ENCODE measurements around the gene SLC39A3.
"Not testable (repeated sequence)": the region's sequence is repeated elsewhere in the genome, so short reads cannot be mapped to it uniquely, and the experiment has no call there.

SLC39A3 gene

DNA sequence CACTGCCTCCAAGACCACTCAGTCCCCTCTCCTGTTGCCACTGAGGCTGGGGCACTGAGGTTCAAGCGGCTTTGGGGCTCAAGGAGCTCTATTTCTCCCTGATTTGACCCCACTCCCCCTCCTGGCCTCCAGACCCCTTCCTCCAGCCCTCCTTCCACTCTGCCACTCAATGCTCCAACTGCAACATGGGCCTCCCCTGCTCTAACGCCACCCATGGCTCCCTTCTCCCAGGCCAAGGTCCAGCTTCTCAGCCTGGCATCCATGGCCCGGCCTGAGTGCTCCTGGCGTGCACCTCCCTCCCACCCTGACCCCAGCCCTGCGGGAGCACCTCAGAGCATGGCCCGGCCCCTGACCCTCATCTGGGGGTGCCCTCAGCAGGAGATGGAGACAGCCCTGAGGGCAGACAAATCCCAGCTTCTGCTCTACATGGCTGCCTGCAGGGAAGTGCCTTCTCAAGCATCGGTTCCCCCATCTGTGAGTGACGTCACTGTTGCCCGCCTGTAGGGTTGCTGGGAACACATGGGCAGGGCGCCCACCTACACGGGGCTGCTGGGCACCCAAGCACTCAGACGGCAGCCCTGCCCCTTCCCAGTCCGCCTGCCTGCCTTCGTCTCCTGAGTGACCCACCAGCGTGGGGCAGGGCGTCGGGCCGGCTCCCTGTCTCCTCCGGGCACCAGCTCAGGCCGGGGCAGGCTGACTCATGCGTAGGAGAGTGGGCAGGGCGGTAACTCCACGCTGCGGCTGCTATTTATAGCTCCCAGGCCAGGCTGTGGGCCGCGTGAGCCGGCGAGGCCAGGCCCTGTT, 17.1 kb downstream of the SLC39A3 start:
- DNase-seq (ENCODE audit: low read depth), result peak; percentile 68

DNA sequence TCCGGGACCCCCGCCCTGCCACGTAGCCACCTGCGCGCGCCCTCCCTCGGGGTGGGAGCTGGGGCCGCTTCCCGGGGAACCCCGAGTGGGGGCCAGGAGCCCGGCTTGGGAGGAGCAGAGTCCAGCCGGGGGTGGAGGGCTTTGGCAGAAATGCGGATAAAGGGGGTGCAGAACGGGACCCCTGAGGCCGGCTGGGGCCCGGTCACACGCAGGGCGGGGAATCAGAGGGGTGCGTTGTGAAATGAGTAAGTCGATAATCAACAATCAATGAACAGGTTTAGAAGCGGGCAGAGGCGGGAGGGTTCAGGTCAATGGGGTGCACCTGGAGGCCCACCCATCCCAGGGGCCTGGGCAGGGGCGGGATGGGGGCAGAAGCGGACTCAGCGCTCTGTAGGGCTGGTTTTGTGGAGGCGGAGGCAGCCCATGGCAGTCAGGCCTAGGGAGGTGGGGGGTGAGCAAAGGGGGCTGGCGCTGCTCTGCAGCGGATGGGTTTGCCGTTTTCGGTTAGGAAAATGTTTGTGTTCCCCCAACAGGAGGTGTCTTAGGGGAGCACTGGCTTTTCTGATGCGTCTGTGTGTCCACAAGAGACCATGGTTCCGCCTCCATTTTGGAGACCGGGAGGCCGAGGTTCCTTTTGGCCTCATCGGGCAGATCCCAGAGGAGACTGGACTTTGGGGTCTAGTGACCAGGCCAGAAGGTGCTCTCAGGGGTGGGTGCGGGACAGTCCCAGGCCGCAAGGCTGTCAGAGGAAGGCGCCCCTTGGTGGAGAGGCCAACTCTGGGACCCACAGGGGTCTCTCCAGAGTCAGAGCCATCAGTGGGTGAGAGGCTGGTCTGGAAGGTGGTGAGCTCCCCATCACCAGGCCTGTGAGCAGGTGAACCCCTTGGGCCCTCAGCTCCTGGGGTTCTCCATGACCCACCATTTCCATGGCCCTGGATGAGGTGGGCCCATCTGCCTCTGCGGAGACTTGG, 18.0 kb downstream of the SLC39A3 start:
- DNase-seq (ENCODE audit: low read depth), result no peak

DNA sequence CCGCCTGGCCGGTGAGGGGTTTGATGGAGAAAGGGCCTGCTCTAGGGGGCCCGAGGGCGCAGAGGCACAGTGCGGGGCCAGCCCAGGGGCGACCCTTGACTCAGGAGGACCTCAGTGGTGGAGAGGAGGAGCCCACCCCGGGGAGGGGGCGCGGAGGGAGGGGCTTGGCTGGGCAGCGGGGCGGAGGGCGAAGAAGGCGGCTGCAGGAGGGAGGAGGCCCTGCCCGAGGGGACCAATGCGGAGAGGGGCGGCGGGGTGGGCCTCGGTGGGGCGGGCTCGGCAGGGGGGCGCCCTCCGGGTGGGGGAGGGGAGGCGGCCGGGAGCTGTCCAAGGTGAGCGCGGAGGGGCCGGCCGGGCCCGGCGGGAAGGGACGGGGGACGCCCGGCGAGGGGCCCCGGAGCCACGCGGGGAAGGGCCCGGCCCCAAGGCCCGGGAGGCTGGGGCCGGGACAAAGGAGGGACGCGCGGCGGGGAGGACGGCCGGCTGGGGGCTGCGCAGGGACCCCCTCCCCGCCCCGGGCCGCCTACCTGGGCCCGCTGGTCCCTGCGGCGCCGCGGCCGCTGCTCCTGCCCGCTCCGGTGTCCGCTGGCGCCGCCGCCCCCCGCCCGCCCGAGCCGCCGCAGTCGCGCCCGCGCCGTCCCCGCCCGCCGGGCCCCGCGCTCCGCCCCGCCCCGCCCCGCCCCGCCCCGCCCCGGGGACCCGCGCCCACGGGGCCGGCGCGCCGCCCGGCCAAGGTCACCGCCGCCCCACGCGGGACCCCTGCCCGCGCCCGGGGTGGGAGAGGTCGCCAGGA, 18.8 kb downstream of the SLC39A3 start, which contains the start of gene DIRAS1:
TSS of gene DIRAS1 (minus strand) at position 596 of the 793 bp plus-strand sequence. CDS start 3,566 bp downstream, outside the sequence.
- DNase-seq (ENCODE audit: low read depth), result no peak

DNA sequence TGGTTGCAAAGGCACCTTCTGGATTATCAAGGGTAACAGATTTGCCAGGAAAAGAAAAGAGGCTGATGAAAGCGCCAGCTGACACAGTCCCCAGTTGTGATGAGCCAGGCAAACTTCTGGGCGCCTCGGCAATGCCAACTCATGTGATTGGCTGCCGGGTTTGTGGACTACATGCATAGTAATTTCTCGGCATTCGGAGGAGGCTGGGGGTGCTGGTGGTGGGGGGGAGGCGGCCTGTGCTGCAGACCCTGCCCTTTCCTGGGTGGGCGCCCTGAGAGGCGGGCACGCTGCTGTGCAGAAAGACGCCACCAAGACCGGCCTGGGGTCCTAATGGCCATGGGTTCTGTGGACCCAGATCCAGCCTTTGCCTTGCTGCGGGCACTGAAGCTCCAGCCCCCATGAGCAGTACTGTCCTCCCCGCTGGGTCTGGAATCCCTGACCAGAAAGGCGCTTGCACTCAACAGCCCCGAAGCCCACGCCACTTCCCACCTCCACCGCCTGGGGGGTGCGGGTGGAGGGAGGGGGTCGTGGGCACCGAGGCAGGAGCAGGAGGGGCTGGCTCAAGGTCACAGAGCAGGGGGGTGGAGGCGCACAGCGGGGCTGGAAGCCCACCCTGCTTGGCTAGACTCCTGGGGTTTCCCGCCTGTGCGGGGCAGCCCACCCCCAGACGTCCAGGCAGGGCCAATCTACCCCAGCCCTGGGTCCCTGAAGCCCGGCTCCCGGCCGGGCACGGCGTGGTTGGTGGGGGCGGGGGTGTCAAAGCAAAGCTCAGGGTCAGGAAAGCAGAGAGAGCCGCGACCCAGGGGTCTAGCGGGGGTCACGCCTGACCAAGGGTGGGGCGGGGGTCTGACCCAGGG, 19.7 kb downstream of the SLC39A3 start:
- DNase-seq (ENCODE audit: low read depth), result no peak

DNA sequence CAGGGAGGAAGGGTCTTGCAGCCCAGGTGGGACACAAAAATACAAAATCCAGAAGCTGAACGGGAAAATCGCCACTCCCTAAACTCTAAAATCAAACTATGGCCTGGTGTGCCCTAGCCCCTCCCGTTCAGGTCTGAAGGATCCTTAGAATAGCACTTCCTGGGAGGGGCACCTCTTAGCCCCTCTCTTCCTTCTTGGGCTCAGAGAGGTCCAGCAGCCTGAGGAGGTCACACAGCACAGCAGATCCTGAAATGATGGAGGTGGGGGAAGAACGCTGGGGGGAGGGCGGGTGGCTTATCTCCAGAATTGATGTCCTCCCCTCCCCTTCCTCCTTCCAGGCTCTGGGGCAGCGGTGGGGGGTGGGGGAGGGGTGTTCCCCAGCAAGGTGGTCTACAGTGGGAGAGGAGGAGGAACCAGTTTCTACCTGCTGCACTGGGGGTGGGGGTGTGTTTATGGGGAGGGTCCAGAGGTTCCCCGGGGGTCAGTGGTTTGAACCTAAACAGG, 20.5 kb downstream of the SLC39A3 start:
- DNase-seq (ENCODE audit: low read depth), result no peak

DNA sequence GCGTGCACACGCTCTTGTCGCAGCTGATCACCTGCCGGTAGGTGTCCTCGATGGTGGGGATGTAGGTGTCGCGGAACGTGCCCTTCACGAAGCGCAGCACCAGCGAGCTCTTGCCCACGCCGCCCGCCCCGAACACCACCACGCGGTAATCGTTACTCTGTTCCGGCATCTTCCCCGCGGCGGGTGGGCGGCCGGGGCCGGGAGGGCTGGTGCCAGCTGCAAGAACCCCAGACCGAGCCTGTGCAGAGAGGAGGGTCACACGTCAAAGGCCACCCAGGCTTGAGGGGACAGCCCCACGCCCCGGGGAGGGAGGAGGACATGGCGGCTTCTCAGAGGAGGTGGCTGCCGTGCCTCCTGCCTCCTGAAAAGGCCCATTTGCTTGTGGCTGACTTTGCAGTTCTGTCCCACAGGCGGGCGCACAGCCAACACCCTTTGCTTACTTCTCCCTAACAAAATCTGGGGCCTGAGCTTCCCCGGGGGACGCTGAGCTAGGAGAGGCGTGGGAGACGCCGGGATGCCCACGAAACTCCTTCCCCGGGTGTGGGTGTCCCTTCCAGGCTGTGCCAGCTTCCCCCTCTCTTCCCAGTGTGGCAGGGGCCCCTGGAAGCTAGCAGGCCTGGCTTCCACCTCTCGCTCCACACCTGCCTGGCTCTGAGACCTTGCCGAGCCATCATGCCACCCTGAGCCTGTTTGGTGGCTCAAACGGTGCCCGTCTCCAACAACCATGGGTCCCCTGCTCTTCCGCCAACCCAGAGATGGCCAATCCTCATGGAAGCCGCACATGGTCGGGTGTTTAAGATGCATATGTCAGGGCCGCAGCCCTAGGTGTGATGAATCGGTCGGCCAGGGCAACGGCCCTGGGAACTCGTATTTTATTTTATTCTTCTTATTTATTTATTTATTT, 21.9 kb downstream of the SLC39A3 start:
- no peak for DNase-seq (ENCODE audit: low read depth)

DNA sequence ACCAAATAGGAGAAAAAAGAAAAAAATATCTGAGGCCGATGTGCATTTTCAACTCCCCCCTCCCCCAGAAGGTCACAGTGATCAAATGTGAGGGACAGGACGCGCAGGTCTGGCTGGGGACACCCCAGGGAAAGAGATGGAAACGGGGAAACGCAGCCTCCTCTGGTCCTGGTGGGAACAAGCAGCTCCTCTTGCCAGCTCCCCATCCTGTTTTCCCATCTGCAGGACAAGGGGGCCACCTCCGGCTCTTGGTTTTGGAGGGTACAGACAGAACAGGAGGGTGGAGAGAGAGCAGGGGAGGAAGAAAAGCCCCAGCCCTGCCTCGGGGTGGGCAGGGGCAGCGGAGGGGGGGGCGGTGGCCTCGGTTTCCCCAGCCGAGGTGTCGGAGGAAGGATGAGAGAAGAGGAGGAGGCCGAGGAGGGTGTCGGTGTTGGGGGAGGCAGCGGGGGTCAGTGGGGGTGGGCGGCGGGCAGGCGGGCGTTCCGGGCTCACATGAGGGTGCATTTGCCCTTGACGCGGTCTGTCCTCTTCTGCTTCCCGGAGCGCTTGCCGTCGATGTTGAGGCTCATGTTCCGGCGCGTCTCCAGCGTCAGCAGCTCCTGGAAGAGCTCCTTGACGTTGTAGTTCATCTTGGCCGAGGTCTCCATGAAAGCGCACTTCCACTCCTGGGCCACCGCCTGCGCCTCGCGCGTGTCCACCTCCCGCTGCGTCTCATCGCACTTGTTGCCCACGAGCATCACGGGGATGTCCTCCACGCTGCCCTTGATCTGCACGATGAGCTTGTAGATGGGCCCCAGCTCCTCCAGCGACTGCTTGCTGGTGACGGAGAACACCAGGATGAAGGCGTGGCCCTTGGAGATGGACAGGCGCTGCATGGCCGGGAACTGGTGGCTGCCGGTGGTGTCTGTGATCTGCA, 22.8 kb downstream of the SLC39A3 start:
- DNase-seq (ENCODE audit: low read depth), result no peak

DNA sequence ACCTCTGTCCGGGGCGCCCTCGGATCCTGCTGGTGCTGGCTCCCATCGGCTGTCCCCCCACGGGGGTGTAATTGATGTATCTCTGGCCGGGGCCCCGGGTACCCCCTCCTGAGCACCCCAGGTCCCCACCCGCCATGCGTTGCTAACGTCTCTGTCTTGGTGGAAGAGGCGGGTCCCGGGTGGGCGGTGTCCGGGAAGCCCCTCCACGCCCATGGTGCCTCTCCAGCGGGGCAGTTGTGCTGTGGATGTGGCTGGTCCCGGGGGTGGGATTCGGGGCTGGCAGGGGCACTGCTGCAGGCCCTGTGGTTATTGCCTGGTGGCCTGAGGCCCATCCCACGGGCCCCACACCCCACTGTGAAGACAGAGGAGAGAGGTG, 23.6 kb downstream of the SLC39A3 start:
- no peak for DNase-seq (ENCODE audit: low read depth)

DNA sequence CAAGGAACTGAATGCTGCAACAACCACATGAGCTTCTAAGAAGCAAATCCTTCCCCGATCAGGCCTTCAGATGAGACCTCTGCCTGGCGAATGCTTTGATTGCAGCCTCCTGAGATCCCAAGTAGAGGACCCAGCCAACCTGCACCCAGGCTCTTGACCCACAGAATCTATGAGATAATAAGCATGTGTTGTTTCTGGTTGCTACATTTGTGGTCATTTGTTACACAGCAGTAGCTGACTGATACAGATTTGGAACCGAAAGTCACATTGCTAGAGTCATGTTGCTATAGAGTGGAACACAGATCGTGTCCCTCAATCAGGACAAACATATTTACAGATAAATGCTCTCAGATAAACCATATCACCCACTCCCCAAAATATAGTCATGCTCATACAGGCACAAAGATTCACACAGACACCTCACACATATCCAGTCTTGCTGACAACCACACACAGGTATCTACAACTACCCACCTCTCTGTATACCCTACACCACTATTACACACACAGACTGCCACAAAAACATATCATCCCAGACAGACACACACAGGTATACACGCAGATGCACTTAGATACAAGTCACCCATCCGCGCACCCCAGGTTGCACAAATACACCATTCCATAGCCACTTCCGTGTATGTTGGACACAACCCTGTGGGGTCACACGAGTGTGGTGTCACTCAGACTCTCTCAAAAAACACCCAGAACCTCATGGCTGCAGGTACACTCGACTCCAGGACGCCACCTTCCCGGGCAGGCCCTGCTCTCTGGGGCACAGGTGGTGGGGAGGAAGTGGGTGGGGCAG, 24.1 kb downstream of the SLC39A3 start:
- no peak for DNase-seq (ENCODE audit: low read depth)

DNA sequence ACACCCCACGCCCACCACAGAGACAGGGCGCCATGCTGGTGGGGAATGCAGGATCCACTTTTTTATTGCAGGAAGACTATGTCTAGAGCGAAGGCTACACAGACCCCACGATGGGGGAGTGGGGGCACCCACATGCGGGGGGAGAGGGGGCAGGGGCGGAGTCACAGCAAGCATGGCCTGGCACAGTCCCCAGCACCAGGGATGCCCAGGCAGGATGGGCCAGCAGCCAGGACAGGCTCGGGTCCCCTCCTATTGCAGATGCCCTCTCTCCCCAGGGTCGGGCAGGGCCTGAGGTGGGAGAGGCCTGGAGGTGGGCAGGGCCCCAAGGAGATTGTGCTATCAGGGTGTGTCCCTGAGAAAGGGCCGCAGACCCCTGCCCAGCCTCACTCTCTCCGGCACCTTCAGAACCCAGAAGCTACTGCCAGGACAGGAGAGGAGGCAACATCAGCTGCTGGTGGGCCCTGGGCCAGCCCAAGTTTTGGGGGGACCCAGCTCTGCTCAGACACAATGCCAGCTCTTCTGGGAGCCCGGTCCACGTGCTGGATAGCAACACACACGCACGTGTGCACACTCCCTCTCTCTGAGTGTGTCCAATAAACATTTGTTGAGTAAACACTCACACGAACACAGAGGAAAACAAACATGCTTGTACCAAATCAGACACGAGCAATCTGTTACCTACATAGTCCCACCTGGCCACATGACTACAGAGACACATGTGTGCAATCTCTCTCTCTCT, 25.1 kb downstream of the SLC39A3 start:
- no peak for DNase-seq (ENCODE audit: low read depth)

DNA sequence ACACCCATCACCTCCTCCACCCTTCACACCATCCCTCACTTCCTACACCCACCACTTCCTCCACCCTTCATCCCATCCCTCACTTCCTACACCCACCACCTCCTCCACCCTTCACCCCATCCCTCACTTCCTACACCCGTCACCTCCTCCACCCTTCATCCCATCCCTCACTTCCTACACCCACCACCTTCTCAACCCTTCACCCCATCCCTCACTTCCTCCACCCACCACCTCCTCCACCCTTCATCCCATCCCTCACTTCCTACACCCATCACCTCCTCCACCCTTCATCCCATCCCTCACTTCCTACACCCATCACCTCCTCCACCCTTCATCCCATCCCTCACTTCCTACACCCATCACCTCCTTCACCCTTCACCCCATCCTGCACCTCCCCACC, 25.7 kb downstream of the SLC39A3 start:
- not testable (repeated sequence) for DNase-seq (ENCODE audit: low read depth)

DNA sequence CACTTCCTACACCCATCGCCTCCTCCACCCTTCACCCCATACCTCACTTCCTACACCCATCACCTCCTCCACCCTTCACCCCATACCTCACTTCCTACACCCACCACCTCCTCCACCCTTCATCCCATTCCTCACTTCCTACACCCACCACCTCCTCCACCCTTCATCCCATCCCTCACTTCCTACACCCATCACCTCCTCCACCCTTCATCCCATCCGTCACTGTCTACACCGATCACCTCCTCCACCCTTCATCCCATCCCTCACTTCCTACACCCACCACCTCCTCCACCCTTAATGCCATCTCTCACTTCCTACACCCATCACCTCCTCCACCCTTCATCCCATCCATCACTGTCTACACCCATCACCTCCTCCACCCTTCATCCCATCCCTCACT, 26.6 kb downstream of the SLC39A3 start:
- DNase-seq (ENCODE audit: low read depth), result not testable (repeated sequence)

DNA sequence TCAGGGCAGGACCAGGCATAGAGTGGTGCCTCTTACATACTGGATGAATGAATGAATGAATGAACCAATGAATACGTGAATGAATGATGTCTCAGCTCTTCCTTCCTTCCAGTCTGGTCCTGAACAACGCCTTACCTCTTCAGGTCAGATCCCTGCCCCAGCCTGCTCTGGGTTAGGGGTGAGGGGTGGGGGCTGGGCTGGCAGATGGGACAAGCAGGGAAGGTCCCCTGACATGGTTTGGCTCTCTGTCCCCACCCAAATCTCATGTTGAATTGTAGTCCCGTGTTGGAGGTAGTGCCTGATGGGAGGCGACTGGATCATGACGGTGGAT, 28.0 kb downstream of the SLC39A3 start:
- DNase-seq (ENCODE audit: low read depth), result no peak

DNA sequence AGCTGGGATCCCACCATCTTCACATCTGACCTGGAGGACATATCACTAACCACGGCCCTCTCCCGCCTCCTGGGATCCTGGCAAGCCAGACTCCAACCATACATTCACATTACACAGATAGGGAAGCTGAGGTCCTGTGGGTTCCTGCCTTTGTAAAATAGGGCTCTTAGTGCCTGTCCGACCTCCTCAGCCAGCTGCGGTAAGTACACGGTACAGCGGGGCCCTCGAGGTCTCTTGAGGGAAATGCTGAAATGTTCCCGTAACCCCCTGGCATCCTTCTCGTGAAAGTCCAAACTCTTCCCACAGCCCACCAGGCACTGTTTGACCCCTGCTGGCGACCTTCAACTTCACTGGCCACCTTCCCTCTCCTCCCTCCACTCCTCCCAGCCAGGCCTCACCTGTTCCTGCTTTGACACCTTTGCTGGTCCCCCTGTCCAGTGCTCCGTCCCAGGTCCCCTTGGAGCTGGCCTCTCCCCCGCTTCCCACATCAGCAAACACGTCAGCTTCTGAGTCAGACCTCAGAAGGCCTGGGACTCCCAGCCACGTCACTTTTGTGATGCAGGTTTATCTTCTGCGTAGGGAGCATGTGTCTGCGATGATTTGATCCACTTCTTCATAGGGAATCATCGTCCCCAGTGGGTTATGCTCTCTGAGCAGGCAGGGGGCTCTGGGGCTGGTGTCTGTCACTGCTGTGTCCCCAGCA, 28.5 kb downstream of the SLC39A3 start:
- peak; percentile 10 for DNase-seq (ENCODE audit: low read depth)

DNA sequence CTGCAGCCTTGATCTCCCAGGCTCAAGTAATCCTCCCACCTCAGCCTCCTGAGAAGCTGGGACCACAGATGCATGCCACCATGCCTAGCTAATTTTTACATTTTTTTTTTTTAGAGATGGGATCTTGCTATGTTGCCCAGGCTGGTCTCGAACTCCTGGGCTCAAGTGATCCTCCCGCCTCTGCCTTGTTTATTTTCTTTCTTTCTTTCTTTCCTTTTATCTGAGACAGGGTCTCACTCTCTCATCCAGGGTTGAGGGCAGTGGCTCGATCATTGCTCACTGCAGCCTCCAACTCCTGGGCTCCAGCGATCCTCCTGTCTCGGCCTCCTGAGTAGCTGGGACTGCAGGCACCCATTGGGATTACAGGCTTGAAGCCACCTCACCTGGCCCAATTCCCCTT, 33.6 kb downstream of the SLC39A3 start:
- no peak for DNase-seq (ENCODE audit: low read depth)

DNA sequence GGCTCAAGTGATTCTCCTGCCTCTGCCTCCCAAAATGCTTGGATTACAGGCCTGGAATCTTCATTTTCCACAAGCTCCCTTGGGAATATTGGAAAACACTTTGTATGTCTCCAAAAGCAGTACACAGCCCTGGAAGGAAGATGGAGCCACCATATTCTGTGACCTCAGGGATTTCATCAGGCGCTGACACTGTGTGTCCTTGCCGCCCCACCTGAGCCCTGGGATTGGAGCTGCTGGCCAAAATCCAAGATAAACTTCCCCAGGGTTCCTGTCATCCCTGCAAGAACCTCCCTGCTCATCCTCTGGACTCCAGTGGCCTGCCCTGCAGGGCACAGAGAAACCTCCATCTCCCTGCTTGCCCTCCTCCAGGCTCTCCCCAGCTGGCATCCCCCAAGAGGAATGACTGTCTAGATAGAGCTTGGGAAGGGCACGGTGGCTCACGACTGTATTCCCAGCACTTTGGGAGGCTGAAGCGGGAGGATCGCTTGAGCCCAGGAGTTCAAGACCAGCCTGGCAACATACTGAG, 36.1 kb downstream of the SLC39A3 start:
- DNase-seq (ENCODE audit: low read depth), result no peak

DNA sequence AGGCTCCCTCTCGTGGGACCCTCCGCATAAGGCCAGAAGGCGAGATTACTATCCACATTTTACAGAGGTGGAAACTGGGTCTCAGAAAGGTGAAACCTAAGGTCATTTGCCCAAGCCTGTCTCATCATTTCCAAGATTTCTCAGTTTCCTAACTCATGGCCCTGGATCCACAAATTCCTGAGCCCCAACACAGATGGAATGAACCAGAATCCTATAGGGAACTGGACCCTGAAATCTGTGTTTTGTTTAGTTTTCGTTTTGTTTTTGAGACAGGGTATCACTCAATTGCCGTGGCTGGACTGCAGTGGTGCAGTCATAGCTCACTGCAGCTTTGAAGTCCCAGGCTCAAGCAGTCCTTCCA, 36.8 kb downstream of the SLC39A3 start:
- no peak for DNase-seq (ENCODE audit: low read depth)

Measured in GM04504 (cell line).